Measurements from ENCODE around the gene ERLIN1. TPM values are rescaled to one million over a fixed set of nuclear protein-coding genes. Genes with fewer than 3 reads are reported as not detected.

ERLIN1 gene
- total RNA-seq (2014; rRNA removed; shearing (Covaris generic)) (32.2 and 43.3 TPM in 2 replicates), polyA plus RNA-seq (2016; fragmentation: Nextera tagmentation; extraction: Ambion mirVana) (62.5 and 63.3 TPM in 2 replicates)

- H3K36me3 ChIP-seq (ENCODE audit: low read depth) = peaks cover 17% of the 10 kb centered on the region; the same call in 1 of the 2 replicates
- in situ Hi-C loops (cut with MboI) = no loop called here
- no peaks in the 10 kb centered on the region for H3K9me3 ChIP-seq (ENCODE audit: low read depth)
- H3K9ac ChIP-seq = peak within 1 kb of the TSS; percentile 88
- peak within 1 kb of the TSS; percentile 68 for H3K27ac ChIP-seq
- peak within 1 kb of the TSS; percentile 97 for H3K4me2 ChIP-seq (ENCODE audit: unreplicated experiment)
- H3K9me2 ChIP-seq (ENCODE audit: insufficient read depth) = no peaks in the 10 kb centered on the region
- H3K4me1 ChIP-seq (ENCODE audit: insufficient read depth) = peaks cover 27% of the 10 kb centered on the region
- peak; percentile 98 for DNase-seq
- peak within 1 kb of the TSS; percentile 95 for H2AFZ ChIP-seq
- H3K27me3 ChIP-seq (replicated peaks; ENCODE audit: insufficient read depth) = no peaks in the 10 kb centered on the region
- peak within 1 kb of the TSS; percentile 89 for H3K4me3 ChIP-seq
- H4K20me1 ChIP-seq (ENCODE audit: insufficient read depth) = no peaks in the 10 kb centered on the region
- peaks cover 29% of the 10 kb centered on the region for H3F3A ChIP-seq (ENCODE audit: insufficient read depth)
- TF ChIP-seq EZH2 (IDR thresholded peaks at IDR 0.05; ENCODE audit: insufficient read depth, poor library complexity, severe bottlenecking) (no peak), EZH2phosphoT487 (IDR thresholded peaks at IDR 0.05; ENCODE audit: insufficient read depth, low read depth) (no peak)
- 1% methylated on average over 63 to 65 of the region's 65 CpGs for WGBS, 2 experiments (ENCODE audit: low coverage in 1 of 2, low lambda C conversion rate in 2 of 2, missing lambda C conversion rate in 2 of 2)
- H3K79me2 ChIP-seq (ENCODE audit: insufficient read depth) = peaks cover 75% of the 10 kb centered on the region
Observed at GRCh38 chr10:100185364-100186252, at the start of gene ERLIN1. ERLIN1 (minus strand) TSS chr10:100186029; CDS start chr10:100185626, 403 bp downstream.

- H3K4me3 ChIP-seq = no peak overlapping the region
- in situ Hi-C loops (cut with MboI) = no loop called here
- no peaks in the 10 kb centered on the region for H3K27me3 ChIP-seq (replicated peaks; ENCODE audit: insufficient read depth)
- H3K79me2 ChIP-seq (ENCODE audit: insufficient read depth) = peaks cover 26% of the 10 kb centered on the region
- TF ChIP-seq EZH2phosphoT487 (IDR thresholded peaks at IDR 0.05; ENCODE audit: insufficient read depth, low read depth) (no peak), EZH2 (IDR thresholded peaks at IDR 0.05; ENCODE audit: insufficient read depth, poor library complexity, severe bottlenecking) (no peak)
- peak; percentile 6 for DNase-seq
- peaks cover 8% of the 10 kb centered on the region; the same call in 1 of the 2 replicates for H3F3A ChIP-seq (ENCODE audit: insufficient read depth)
- H3K4me2 ChIP-seq (ENCODE audit: unreplicated experiment) = no peak overlapping the region
- no peaks in the 10 kb centered on the region for H3K9me2 ChIP-seq (ENCODE audit: insufficient read depth)
- H3K4me1 ChIP-seq (ENCODE audit: insufficient read depth) = no peaks in the 10 kb centered on the region; the same call in 1 of the 2 replicates
- WGBS, 2 experiments (ENCODE audit: low coverage in 1 of 2, low lambda C conversion rate in 2 of 2, missing lambda C conversion rate in 2 of 2) = 23 to 42% methylated on average over 2 of the region's 2 CpGs
- no peak overlapping the region for H2AFZ ChIP-seq
- H3K9ac ChIP-seq = no peak overlapping the region
- H4K20me1 ChIP-seq (ENCODE audit: insufficient read depth) = no peaks in the 10 kb centered on the region
- H3K9me3 ChIP-seq (ENCODE audit: low read depth) = no peaks in the 10 kb centered on the region
- H3K36me3 ChIP-seq (ENCODE audit: low read depth) = peaks cover 19% of the 10 kb centered on the region; the same call in 1 of the 2 replicates
- H3K27ac ChIP-seq = no peak overlapping the region
Observed at GRCh38 chr10:100232101-100232500, 46.3 kb upstream of the ERLIN1 start.

GRCh38 chr10:100229819-100230422 lies 44.1 kb upstream of the ERLIN1 start:
- Histone ChIP-seq H3K9ac (peak overlapping the region; percentile 89), H3K79me2 (ENCODE audit: insufficient read depth) (peaks cover 47% of the 10 kb centered on the region), H3K4me1 (ENCODE audit: insufficient read depth) (no peaks in the 10 kb centered on the region; the same call in 1 of the 2 replicates), H3K27ac (peak overlapping the region; percentile 67), H3K36me3 (ENCODE audit: low read depth) (peaks cover 15% of the 10 kb centered on the region; the same call in 1 of the 2 replicates), H3K27me3 (replicated peaks; ENCODE audit: insufficient read depth) (no peaks in the 10 kb centered on the region), H3K9me3 (ENCODE audit: low read depth) (no peaks in the 10 kb centered on the region), H3K9me2 (ENCODE audit: insufficient read depth) (no peaks in the 10 kb centered on the region), H4K20me1 (ENCODE audit: insufficient read depth) (no peaks in the 10 kb centered on the region), H3F3A (ENCODE audit: insufficient read depth) (peaks cover 8% of the 10 kb centered on the region; the same call in 1 of the 2 replicates), H3K4me2 (ENCODE audit: unreplicated experiment) (peak overlapping the region; percentile 95), H3K4me3 (peak overlapping the region; percentile 90), H2AFZ (peak overlapping the region; percentile 99)
- in situ Hi-C loops (cut with MboI) = no loop called here
- WGBS, 2 experiments (ENCODE audit: low coverage in 1 of 2, low lambda C conversion rate in 2 of 2, missing lambda C conversion rate in 2 of 2) = 45 to 49% methylated on average over 21 of the region's 21 CpGs
- TF ChIP-seq EZH2 (IDR thresholded peaks at IDR 0.05; ENCODE audit: insufficient read depth, poor library complexity, severe bottlenecking) (no peak), EZH2phosphoT487 (IDR thresholded peaks at IDR 0.05; ENCODE audit: insufficient read depth, low read depth) (no peak)
- no peak for DNase-seq

- no peaks in the 10 kb centered on the region for H3K9me2 ChIP-seq (ENCODE audit: insufficient read depth)
- H2AFZ ChIP-seq = no peak overlapping the region
- peaks cover 44% of the 10 kb centered on the region for H3K36me3 ChIP-seq (ENCODE audit: low read depth)
- H3K9ac ChIP-seq = no peak overlapping the region
- H3K4me1 ChIP-seq (ENCODE audit: insufficient read depth) = no peaks in the 10 kb centered on the region; the same call in 1 of the 2 replicates
- H3K79me2 ChIP-seq (ENCODE audit: insufficient read depth) = peaks cover 42% of the 10 kb centered on the region
- TF ChIP-seq EZH2 (IDR thresholded peaks at IDR 0.05; ENCODE audit: insufficient read depth, poor library complexity, severe bottlenecking) (no peak), EZH2phosphoT487 (IDR thresholded peaks at IDR 0.05; ENCODE audit: insufficient read depth, low read depth) (no peak)
- in situ Hi-C loops (cut with MboI) = no loop called here
- no peaks in the 10 kb centered on the region for H3K27me3 ChIP-seq (replicated peaks; ENCODE audit: insufficient read depth)
- no peak overlapping the region for H3K27ac ChIP-seq
- no peak overlapping the region for H3K4me2 ChIP-seq (ENCODE audit: unreplicated experiment)
- no peaks in the 10 kb centered on the region for H3F3A ChIP-seq (ENCODE audit: insufficient read depth)
- H3K4me3 ChIP-seq = no peak overlapping the region
- no peaks in the 10 kb centered on the region for H3K9me3 ChIP-seq (ENCODE audit: low read depth)
- DNase-seq = no peak
- no peaks in the 10 kb centered on the region for H4K20me1 ChIP-seq (ENCODE audit: insufficient read depth)
- WGBS, 2 experiments (ENCODE audit: low coverage in 1 of 2, low lambda C conversion rate in 2 of 2, missing lambda C conversion rate in 2 of 2) = 84 to 85% methylated on average over 5 of the region's 5 CpGs
Observed at GRCh38 chr10:100223879-100224278, 38.0 kb upstream of the ERLIN1 start.
